HepG2 (cell line): ENCODE measurements around the gene UPF3A. TPM values are rescaled to one million over a fixed set of nuclear protein-coding genes. Genes with fewer than 3 reads are reported as not detected.

ENCODE experiments used
- AHDC1 ChIP-seq: sonication (generic); formaldehyde crosslinking; IDR thresholded peaks from 2 replicates; pipeline ENCODE4 v1.5.1; 2020; ENCODE audit warnings: mild to moderate bottlenecking, missing genetic modification reagents, borderline replicate concordance
- CREB3 ChIP-seq: sonication (generic); formaldehyde crosslinking; IDR thresholded peaks from 2 replicates; pipeline ENCODE4 v1.5.0; 2020; ENCODE audit warnings: missing genetic modification reagents
- GMEB1 ChIP-seq: sonication (generic); formaldehyde crosslinking; IDR thresholded peaks from 2 replicates; pipeline ENCODE4 v1.5.1; 2020; ENCODE audit warnings: missing genetic modification reagents, mild to moderate bottlenecking, borderline replicate concordance
- HNRNPH1 ChIP-seq: fragments of 200-400 bp; formaldehyde crosslinking; optimal IDR thresholded peaks from 2 replicates; pipeline ENCODE3; 2017; ENCODE audit warnings: mild to moderate bottlenecking, low read depth, low read length
- MED1 ChIP-seq: sonication (generic); formaldehyde crosslinking; IDR thresholded peaks from 2 replicates; pipeline ENCODE4 v1.4.0; 2020; ENCODE audit warnings: missing genetic modification reagents
- NAIF1 ChIP-seq: sonication (generic); formaldehyde crosslinking; IDR thresholded peaks from 2 replicates; pipeline ENCODE4 v1.5.0; 2020; ENCODE audit warnings: mild to moderate bottlenecking, missing genetic modification reagents, borderline replicate concordance
- RXRB ChIP-seq: IDR thresholded peaks from 2 replicates; pipeline ENCODE4 v1.6.1; 2016; ENCODE audit warnings: borderline replicate concordance, missing genetic modification reagents, missing compliant biosample characterization
- THAP7 ChIP-seq: sonication (generic); formaldehyde crosslinking; IDR thresholded peaks from 2 replicates; pipeline ENCODE4 v1.8.1; 2023; ENCODE audit warnings: mild to moderate bottlenecking, missing genetic modification reagents
- THAP8 ChIP-seq: sonication (generic); formaldehyde crosslinking; IDR thresholded peaks from 2 replicates; pipeline ENCODE4 v1.5.1; 2020; ENCODE audit warnings: missing genetic modification reagents, mild to moderate bottlenecking, borderline replicate concordance
- THYN1 ChIP-seq: sonication (generic); formaldehyde crosslinking; IDR thresholded peaks from 2 replicates; pipeline ENCODE4 v1.8.1; 2023; ENCODE audit warnings: low read depth, mild to moderate bottlenecking, moderate library complexity, missing genetic modification reagents, borderline replicate concordance
- ZNF441 ChIP-seq: sonication (generic); formaldehyde crosslinking; IDR thresholded peaks from 2 replicates; pipeline ENCODE4 v1.7.0; 2021; ENCODE audit warnings: missing genetic modification reagents, borderline replicate concordance
- ZNF446 ChIP-seq: sonication (generic); formaldehyde crosslinking; IDR thresholded peaks from 2 replicates; pipeline ENCODE4 v1.5.0; 2020; ENCODE audit warnings: mild to moderate bottlenecking, missing genetic modification reagents
- ZNF510 ChIP-seq: sonication (generic); formaldehyde crosslinking; IDR thresholded peaks from 2 replicates; pipeline ENCODE4 v1.4.0; 2020; ENCODE audit warnings: low read depth, mild to moderate bottlenecking, missing genetic modification reagents
- ZNF672 ChIP-seq: sonication (generic); formaldehyde crosslinking; IDR thresholded peaks from 2 replicates; pipeline ENCODE4 v1.8.1; 2022; ENCODE audit warnings: missing genetic modification reagents
- ZNF770 ChIP-seq: sonication (generic); formaldehyde crosslinking; IDR thresholded peaks from 2 replicates; pipeline ENCODE4 v1.5.0; 2020; ENCODE audit warnings: mild to moderate bottlenecking, missing genetic modification reagents
- polyA plus RNA-seq, 8 experiments: library from polyadenylated mRNA; depleted of rRNA in 3 of 8; stranded (reverse) in 7 of 8; unstranded in 1 of 8; fragments of >200 nt; fragmentation: Illumina TruSeq in 4 of 8; extraction: Trizol in 4 of 8; gene quantifications; 2 replicates each; pipeline versions ENCODE4 v1.2.1 to v1.2.3, GENCODE V29; 2011 to 2016; ENCODE audit warnings: low read depth in 4 of 8, missing spikeins in 1 of 8, mixed read lengths in 1 of 8; ENCODE audit not compliant: insufficient read depth in 1 of 8
- total RNA-seq, 5 experiments: library from RNA; depleted of rRNA; stranded (reverse); fragments of >200 nt; fragmentation: Illumina TruSeq; extraction: Trizol; gene quantifications; 2 replicates each; pipeline ENCODE4 v1.2.3, GENCODE V29; 2016; ENCODE audit warnings: low read depth in 1 of 5

The UPF3A gene
- total and polyA plus RNA-seq, 2 of the 13 experiments (the other 11 are each of a cell fraction or from before 2014, with no cell fraction given) = 60.2 to 63.8 TPM

GRCh38 chr13:114234645-114235421 lies 46.6 kb upstream of the UPF3A start, which contains the start of gene CDC16 (continued):
- TF ChIP-seq ZNF510 (CRISPR knock-in tag) (peak; percentile 57; the same call in 1 of the 2 replicates), ZNF446 (CRISPR knock-in tag) (peak; percentile 71; the same call in 1 of the 2 replicates), ZNF441 (CRISPR knock-in tag) (peak; percentile 84), CREB3 (CRISPR knock-in tag) (peak; percentile 85), AHDC1 (no peak), NAIF1 (CRISPR knock-in tag) (peak; percentile 80; the same call in 1 of the 2 replicates), ZNF672 (CRISPR knock-in tag) (0 out of 2 replicates have a peak, but pooled peaks have one; percentile 49), ZNF770 (peak; percentile 50; the same call in 1 of the 2 replicates), THYN1 (no peak), THAP7 (0 out of 2 replicates have a peak, but pooled peaks have one; percentile 59), GMEB1 (CRISPR knock-in tag) (peak; percentile 65), HNRNPH1 (no peak), MED1 (CRISPR knock-in tag) (peak; percentile 68), RXRB (no peak; the same call in 1 of the 2 replicates), THAP8 (CRISPR knock-in tag) (no peak; the same call in 1 of the 2 replicates)
